ENCODE measurements around the gene MYL9. TPM values are rescaled to one million over a fixed set of nuclear protein-coding genes. Genes with fewer than 3 reads are reported as not detected.
"Not testable (repeated sequence)": the region's sequence is repeated elsewhere in the genome, so short reads cannot be mapped to it uniquely, and the experiment has no call there.

Gene MYL9
- total RNA-seq, 1 experiment from 2014 or later = 25.0 TPM

DNA sequence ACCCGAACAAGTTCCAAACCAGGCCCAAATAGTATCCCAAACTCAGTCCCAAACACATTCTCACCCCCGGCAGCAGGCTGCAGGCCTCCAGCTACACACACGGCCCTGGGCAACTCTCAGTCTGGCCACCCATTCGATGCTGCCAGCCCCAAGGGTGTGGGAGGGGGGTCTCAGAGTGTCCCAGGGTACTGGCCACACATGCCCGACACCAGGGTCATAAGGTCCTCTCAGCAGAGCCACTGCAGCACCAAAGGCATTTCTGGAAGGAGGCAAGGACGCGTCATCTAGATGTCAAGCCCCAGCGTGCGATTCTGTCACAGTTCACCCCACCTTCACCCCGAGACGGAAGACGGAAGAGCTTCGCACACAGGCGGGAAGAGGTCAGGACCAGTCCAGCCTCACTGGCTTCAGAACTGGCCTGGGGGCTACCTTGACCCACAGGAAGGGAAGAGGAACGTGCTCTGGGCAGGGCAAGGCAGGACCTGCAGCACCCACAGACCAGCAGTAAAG lies 9.5 kb downstream of the MYL9 start:
- no peak for DNase-seq

DNA sequence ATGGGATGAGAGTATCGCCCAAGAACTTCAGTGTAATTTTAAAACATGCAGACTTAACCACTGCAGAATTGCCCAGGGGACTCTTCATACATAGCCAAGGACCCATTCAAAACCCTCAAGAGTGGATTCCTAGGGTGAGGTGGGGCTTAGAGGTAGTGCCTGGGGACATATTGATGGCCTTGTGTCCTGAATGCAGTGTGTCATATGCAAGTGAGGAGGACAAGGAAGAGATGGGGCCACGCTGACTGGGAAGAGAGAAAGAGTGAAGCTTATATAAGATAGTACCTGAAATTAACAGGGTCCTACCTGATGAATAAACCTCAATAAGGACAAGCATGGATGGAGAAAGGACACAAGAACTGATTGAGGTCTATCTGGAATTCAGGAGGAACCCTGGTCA lies 13.9 kb downstream of the MYL9 start:
- H3K27me3 ChIP-seq (ENCODE audit: control insufficient read depth, insufficient read depth, low read length) = no peaks in the 10 kb centered on the region
- no peak for DNase-seq
- H3K36me3 ChIP-seq (replicated peaks; ENCODE audit: control insufficient read depth, insufficient read depth, low read length) = no peaks in the 10 kb centered on the region
- no peak overlapping the region for H3K4me3 ChIP-seq (ENCODE audit: insufficient read depth, low read depth, low read length)

More for the DNA sequence above, 9.5 kb downstream of the MYL9 start:
- no peak overlapping the region for H3K4me3 ChIP-seq (ENCODE audit: insufficient read depth, low read depth, low read length)
- no peaks in the 10 kb centered on the region for H3K27me3 ChIP-seq (ENCODE audit: control insufficient read depth, insufficient read depth, low read length)
- peaks cover 15% of the 10 kb centered on the region for H3K36me3 ChIP-seq (replicated peaks; ENCODE audit: control insufficient read depth, insufficient read depth, low read length)

DNA sequence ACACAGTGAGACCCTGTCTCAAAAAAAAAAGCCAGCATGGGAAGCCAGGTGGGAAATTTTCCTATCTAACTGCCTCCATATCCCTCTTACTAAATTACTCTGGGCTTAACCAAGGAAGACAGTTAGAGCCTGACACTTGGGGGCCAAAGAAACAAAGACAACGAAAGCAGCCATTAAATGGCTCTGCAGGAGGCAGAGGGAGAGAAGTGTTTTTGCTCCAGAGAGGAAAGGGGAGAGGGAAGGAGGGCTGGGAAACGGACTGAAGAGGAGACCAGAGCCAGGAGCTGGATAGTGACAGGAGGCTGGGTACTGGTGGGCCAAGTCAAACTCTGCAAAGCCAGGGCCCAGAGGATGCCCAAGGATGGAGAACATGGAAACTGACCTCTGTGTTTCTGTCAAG lies 21.4 kb downstream of the MYL9 start:
- DNase-seq = peak; percentile 38
- Histone ChIP-seq H3K27me3 (ENCODE audit: control insufficient read depth, insufficient read depth, low read length) (no peaks in the 10 kb centered on the region), H3K36me3 (replicated peaks; ENCODE audit: control insufficient read depth, insufficient read depth, low read length) (no peaks in the 10 kb centered on the region; the same call in 1 of the 2 replicates), H3K4me3 (ENCODE audit: insufficient read depth, low read depth, low read length) (no peak overlapping the region)

DNA sequence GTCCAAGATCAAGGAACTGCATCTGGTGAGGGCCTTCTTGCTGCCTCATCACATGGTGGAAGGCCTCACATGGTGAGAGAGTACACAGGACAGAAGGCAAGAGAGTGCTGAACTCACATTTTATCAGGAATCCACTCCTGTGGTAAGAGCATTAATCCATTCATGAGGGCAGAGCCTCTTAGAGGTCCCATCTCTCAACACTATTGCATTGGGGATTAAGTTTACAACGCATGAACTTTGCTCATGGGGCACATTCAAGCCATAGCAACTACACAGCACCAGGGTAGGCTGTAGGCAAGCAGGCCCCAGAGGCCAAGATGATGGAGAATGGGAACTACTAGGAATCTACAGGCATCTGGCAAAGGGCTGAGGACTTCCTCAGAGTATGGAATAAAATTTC lies 22.1 kb downstream of the MYL9 start:
- Histone ChIP-seq H3K27me3 (ENCODE audit: control insufficient read depth, insufficient read depth, low read length) (no peaks in the 10 kb centered on the region), H3K36me3 (replicated peaks; ENCODE audit: control insufficient read depth, insufficient read depth, low read length) (no peaks in the 10 kb centered on the region; the same call in 1 of the 2 replicates)
- DNase-seq = no peak

DNA sequence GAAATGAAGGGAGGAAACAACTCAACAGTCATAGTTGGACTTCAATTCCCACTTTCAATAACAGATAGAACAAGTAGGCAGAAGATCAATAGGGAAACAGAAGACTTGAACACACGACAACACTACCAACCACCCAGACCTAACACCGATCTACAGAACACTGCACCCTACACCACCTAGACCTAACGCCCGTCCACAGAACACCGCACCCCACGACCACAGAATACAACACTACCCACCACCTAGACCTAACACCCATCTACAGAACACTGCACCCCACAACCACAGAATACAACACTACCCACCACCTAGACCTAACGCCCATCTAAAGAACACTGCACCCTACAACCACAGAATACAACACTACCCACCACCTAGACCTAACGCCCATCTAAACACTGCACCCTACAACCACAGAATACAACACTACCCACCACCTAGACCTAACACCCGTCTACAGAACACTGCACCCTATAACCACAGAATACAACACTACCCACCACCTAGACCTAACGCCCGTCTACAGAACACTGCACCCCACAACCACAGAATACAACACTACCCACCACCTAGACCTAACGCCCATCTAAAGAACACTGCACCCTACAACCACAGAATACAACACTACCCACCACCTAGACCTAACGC lies 22.9 kb downstream of the MYL9 start:
- not testable (repeated sequence) for DNase-seq; H3K36me3 ChIP-seq (replicated peaks; ENCODE audit: control insufficient read depth, insufficient read depth, low read length); H3K27me3 ChIP-seq (ENCODE audit: control insufficient read depth, insufficient read depth, low read length); H3K4me3 ChIP-seq (ENCODE audit: insufficient read depth, low read depth, low read length)

More for the DNA sequence above, 22.1 kb downstream of the MYL9 start:
- H3K4me3 ChIP-seq (ENCODE audit: insufficient read depth, low read depth, low read length) = no peak overlapping the region

DNA sequence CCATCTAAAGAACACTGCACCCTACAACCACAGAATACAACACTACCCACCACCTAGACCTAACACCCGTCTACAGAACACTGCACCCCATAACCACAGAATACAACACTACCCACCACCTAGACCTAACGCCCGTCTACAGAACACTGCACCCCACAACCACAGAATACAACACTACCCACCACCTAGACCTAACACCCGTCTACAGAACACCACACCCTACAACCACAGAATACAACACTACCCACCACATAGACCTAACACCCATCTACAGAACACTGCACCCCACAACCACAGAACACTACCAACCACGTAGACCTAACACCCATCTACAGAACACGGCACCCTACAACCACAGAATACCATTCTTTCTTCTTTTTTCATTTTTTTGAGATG lies 23.4 kb downstream of the MYL9 start:
- not testable (repeated sequence) for H3K27me3 ChIP-seq (ENCODE audit: control insufficient read depth, insufficient read depth, low read length); DNase-seq; H3K36me3 ChIP-seq (replicated peaks; ENCODE audit: control insufficient read depth, insufficient read depth, low read length); H3K4me3 ChIP-seq (ENCODE audit: insufficient read depth, low read depth, low read length)

DNA sequence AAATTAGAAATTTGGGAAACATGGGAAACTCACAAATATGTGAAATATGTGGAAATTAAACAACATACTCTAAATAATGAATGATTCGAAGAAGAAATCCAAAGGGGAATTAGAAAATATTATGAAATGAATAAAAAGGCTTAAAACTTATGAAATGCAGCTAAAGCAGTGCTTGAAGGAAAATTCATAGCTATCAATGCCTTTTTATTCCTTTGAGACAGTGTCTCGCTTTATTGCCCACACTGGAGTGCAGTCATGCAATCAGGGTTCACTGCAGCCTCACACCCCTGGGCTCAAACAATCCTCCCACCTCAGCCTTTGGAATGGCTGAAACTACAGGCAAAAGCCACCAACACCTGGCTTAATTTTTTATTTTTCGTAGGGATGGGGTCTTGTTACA lies 24.2 kb downstream of the MYL9 start:
- Histone ChIP-seq H3K27me3 (ENCODE audit: control insufficient read depth, insufficient read depth, low read length) (no peaks in the 10 kb centered on the region), H3K36me3 (replicated peaks; ENCODE audit: control insufficient read depth, insufficient read depth, low read length) (no peaks in the 10 kb centered on the region; the same call in 1 of the 2 replicates), H3K4me3 (ENCODE audit: insufficient read depth, low read depth, low read length) (no peak overlapping the region)
- DNase-seq = no peak

DNA sequence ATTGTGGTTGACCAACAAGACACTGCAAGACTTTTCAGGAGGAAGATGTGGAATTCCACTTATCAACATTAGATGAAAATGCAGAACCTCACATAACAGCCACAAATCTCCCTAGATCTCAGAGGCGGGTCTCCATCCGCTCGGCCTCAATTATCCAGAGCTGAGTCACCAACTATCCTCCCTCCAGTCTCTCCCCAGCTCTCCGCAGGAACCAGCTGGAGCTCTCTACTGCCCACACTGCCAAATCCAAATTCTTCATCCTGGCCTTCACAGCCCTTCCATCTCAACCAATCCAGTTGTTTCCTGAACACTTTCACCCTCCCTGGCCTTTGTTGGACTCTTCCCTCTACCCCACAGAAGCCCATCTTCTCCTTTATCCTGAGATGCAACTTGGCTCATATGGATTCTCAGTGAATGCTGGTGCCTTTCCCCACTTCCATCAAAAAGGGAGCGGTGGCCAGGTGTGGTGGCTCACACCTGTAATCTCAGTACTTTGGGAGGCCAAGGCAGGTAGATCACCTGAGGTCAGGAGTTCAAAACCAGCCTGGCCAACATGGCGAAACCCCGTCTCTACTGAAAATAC lies 28.6 kb downstream of the MYL9 start:
- no peak for DNase-seq
- H3K36me3 ChIP-seq (replicated peaks; ENCODE audit: control insufficient read depth, insufficient read depth, low read length) = no peaks in the 10 kb centered on the region; the same call in 1 of the 2 replicates

DNA sequence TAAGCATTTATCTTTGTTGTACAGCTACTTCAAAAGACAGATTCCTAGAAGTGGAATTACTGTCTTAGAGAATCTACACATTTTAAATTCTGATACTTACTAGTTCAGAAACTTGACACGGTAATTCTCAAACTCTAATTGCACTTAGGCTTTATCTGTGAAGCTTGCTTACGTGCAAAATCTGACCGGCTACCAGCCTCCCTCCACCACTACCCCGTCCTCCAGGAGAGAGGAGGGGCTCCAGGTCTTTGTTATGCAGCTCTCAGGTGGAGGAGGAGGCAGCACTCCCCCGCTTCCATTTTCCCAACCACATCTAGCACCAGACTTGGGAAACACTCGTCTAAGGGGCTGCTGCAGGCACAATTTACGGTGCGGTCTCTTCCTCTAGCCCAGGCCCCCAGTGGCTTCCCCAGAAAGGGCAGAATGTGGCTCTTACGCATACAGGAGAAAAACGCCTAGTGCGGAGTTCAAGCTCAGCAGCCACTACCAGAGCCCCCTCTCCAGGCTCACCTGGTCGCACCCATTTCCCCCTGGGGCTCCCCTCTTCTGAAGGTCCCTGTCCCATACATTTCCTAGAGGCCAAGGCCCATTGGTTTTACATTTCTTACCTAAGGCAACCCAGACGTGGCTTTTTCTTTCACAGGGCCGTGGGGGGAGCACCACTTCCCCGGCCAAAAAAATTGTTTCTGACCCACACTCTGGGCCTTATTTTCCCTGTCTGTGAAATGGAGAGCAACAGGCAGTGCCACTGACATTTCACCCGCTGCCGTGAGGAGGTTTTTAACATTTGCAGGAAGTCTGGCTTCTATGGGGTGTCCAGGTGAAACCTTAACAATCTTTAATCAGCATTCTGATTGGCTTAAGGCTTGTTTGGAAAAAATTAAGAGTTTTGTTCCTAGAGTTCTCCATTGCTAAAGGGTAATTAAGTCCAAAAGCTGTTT lies 30.5 kb downstream of the MYL9 start:
- DNase-seq = peak; percentile 91
- no peaks in the 10 kb centered on the region; the same call in 1 of the 2 replicates for H3K36me3 ChIP-seq (replicated peaks; ENCODE audit: control insufficient read depth, insufficient read depth, low read length)
- H3K4me3 ChIP-seq (ENCODE audit: insufficient read depth, low read depth, low read length) = peak overlapping the region; percentile 66
- no peaks in the 10 kb centered on the region for H3K27me3 ChIP-seq (ENCODE audit: control insufficient read depth, insufficient read depth, low read length)

More for the DNA sequence above, 28.6 kb downstream of the MYL9 start:
- Histone ChIP-seq H3K27me3 (ENCODE audit: control insufficient read depth, insufficient read depth, low read length) (no peaks in the 10 kb centered on the region), H3K4me3 (ENCODE audit: insufficient read depth, low read depth, low read length) (no peak overlapping the region)

DNA sequence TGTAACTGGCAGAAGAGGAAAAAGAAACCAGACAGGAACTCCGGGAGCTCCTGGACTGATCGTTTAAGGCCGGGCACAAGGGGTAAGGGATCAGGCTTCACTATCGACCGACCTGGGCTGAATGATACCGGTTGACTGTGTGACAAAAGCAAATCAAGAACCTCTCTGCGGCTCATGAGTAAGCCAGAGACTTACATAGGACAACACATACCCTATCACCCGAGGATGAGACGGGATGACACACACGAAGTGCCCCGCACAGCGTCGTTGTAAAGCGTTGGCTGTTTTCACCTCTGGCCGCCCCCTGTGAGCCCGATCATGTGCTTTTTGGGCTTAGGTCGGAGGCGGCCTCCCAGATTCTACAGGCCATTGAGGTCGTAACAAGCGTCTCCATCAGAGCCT lies 31.4 kb downstream of the MYL9 start:
- Histone ChIP-seq H3K4me3 (ENCODE audit: insufficient read depth, low read depth, low read length) (peak overlapping the region; percentile 66), H3K27me3 (ENCODE audit: control insufficient read depth, insufficient read depth, low read length) (no peaks in the 10 kb centered on the region), H3K36me3 (replicated peaks; ENCODE audit: control insufficient read depth, insufficient read depth, low read length) (no peaks in the 10 kb centered on the region)
- peak; percentile 51 for DNase-seq

DNA sequence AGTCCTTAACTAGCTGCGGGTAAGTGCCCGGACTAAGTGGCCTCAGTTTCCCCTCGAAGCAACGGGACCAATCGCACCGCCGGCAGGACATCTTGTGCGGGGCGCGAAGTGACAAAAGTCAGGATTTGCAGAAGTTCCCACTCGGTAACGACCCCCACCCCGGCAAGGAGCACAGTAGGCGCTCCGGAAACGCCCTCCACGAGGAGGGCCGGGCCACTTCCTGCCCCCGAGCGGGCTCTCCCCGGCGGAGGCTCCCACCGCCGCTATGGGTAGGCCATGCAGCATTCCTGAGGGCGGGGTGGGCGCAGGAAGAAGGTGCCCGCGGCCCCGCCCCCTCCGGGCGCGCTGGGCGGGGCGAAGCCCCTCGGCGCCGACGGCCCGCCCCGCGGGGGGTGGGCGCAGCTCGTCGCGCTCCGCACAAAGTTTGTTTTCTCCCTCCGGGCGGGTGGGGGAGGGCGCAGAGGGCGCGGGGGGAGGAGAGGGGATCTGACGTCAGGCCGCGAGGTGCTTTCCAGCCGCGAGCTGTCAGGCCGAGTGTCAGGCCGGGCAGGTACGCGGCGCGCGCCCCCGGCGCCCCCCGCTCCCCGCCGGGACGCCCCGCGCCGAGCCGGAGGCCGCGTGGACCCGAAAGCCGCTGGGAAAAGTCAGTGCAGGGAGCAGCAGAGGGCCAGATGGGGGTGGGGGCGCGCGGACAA lies 31.9 kb downstream of the MYL9 start, which contains the start of gene TGIF2:
TGIF2 (plus strand) TSS at position 495 of the 695 bp plus-strand sequence. CDS start 5,178 bp downstream, outside the sequence.
- peak; percentile 99 for DNase-seq
- Histone ChIP-seq H3K36me3 (replicated peaks; ENCODE audit: control insufficient read depth, insufficient read depth, low read length) (no peaks in the 10 kb centered on the region), H3K4me3 (ENCODE audit: insufficient read depth, low read depth, low read length) (peak within 1 kb of the TSS; percentile 83), H3K27me3 (ENCODE audit: control insufficient read depth, insufficient read depth, low read length) (no peaks in the 10 kb centered on the region)

DNA sequence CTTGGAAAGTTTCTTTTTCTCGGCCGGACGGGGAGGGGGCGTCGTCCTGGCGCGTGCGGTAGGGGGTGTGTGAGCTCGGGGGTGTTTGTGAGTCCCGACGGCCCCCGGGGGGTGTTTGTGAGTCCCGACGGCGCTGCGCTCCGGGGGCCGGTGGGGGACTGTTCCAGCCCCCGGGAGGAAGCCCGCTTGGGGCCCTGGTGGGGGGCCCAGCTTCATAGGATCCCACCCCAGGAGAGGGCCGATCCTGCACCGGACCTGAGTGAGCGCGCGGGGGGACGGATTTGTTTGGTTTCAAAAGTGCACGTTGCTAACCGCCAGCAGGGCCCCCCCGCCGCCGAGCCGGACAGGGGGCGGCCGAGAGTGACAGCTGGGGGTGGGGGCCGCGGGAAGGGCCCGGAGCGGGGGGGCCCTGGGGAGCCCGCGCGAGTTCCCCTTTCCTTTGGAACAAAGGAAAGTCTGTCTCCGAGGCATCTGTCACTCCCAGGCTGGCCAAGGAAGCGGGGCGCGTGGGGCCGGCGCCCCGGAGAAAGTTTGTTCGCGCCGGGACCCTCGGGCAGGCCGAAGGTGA lies 32.6 kb downstream of the MYL9 start:
- Histone ChIP-seq H3K36me3 (replicated peaks; ENCODE audit: control insufficient read depth, insufficient read depth, low read length) (peaks cover 4% of the 10 kb centered on the region), H3K27me3 (ENCODE audit: control insufficient read depth, insufficient read depth, low read length) (no peaks in the 10 kb centered on the region), H3K4me3 (ENCODE audit: insufficient read depth, low read depth, low read length) (peak overlapping the region; percentile 83)
- DNase-seq = no peak

DNA sequence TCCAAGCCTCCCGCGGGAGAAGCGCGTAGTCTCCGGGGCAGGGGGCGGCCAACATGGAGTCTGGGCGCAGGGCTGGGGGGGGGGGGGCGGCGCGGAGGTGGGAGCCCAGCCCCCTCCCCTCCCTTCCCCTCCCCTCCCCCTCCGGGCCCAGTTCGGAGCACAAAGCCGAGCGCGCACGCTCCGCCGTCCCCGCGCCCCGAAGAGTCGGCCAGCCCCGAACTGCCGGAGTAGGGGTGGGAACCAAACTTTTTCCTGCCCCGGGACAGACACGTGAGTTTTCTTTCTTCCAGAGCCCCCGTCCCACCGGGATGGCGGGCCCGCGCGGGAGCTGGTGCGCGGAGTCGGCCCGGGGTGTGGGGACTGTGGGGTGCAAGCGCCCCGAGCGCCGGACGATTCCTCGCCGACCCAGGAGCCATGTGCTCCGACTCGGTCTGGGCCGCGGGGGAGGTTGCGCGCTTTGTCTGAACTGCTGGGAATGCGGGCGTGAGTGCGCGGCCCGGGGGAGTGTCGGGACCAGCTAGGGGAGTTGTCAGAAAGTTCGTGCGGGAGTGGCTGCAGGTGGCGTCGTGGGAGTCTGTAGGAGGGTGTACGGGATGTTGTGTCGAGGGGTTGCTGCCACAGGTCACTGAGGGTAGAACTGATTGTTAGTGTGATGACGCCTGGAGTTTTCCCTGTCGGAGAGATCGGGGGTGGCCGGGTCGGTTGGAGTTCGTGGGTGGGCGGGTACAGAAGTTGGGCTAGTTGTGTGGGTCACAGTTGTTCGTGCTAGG lies 33.2 kb downstream of the MYL9 start:
- DNase-seq = peak; percentile 91
- Histone ChIP-seq H3K27me3 (ENCODE audit: control insufficient read depth, insufficient read depth, low read length) (no peaks in the 10 kb centered on the region), H3K4me3 (ENCODE audit: insufficient read depth, low read depth, low read length) (peak overlapping the region; percentile 83), H3K36me3 (replicated peaks; ENCODE audit: control insufficient read depth, insufficient read depth, low read length) (peaks cover 6% of the 10 kb centered on the region)

Measured in H7 (cell line).